Lung (tissue), 12 donors: ENCODE results near the gene ALDOB. TPM values are rescaled to one million over a fixed set of nuclear protein-coding genes. Genes with fewer than 3 reads are reported as not detected.

Source experiments
- ATAC-seq: fragments of 200-7000 bp; cut with Tn5 transposase; one replicate; pipeline ENCODE4 v1.9.1; 2020; ENCODE audit warnings: moderate number of reproducible peaks; ENCODE audit not compliant: insufficient read depth, low FRiP score
- DNase-seq, 3 donors: peaks; one replicate each; pipeline ENCODE4 v3.0.0-alpha.2; 2013 to 2017
- H3K27ac ChIP-seq, 2 donors: one replicate each; pipeline ENCODE4 v1.5.1; 2013; ENCODE audit warnings: mild to moderate bottlenecking in 2 of 2, moderate library complexity in 2 of 2, control low read depth in 1 of 2, inconsistent platforms in 1 of 2, low read depth in 1 of 2, low read length in 1 of 2
- H3K27me3 ChIP-seq, 3 donors: one replicate each; pipeline ENCODE4 v1.5.1; 2013; ENCODE audit warnings: low read length in 2 of 3; ENCODE audit not compliant: control insufficient read depth in 3 of 3, insufficient read depth in 3 of 3
- H3K36me3 ChIP-seq, 4 donors: one replicate each; pipeline ENCODE4 v1.5.1; 2013; ENCODE audit warnings: low read length in 4 of 4, mild to moderate bottlenecking in 1 of 4, moderate library complexity in 1 of 4; ENCODE audit not compliant: control insufficient read depth in 4 of 4, insufficient read depth in 4 of 4
- H3K4me1 ChIP-seq, 5 donors: one replicate each; pipeline ENCODE4 v1.5.1; 2013; ENCODE audit warnings: low read length in 5 of 5, mild to moderate bottlenecking in 2 of 5, moderate library complexity in 1 of 5; ENCODE audit not compliant: control insufficient read depth in 5 of 5, insufficient read depth in 5 of 5
- H3K4me3 ChIP-seq: one replicate; pipeline ENCODE4 v1.5.1; 2013; ENCODE audit warnings: mild to moderate bottlenecking, control low read depth, moderate library complexity
- H3K9ac ChIP-seq, 2 donors: one replicate each; pipeline ENCODE4 v1.5.1; 2013; ENCODE audit warnings: low read length in 2 of 2, control low read depth in 1 of 2; ENCODE audit not compliant: insufficient read depth in 1 of 2
- H3K9me3 ChIP-seq, 4 donors: one replicate each; pipeline ENCODE4 v1.5.1; 2013; ENCODE audit warnings: low read length in 3 of 4, mild to moderate bottlenecking in 1 of 4, moderate library complexity in 1 of 4; ENCODE audit not compliant: control insufficient read depth in 4 of 4, insufficient read depth in 3 of 4
- CTCF ChIP-seq: IDR thresholded peaks from 2 replicates; pipeline ENCODE4 v1.5.1; 2012; ENCODE audit warnings: mild to moderate bottlenecking; ENCODE audit errors: control extremely low read depth, extremely low read depth
- polyA plus RNA-seq, 2 donors: library from polyadenylated mRNA; stranded (reverse); fragments of 200-250 nt; gene quantifications; one replicate each; pipeline ENCODE4 v1.2.1, GENCODE V29; 2013
- total RNA-seq, 2 donors: library from RNA; depleted of rRNA in 1 of 2; stranded (reverse); fragments of >200 nt in 1 of 2; gene quantifications; one replicate each; pipeline ENCODE4 v1.2.1, GENCODE V29; 2014 to 2021
- donor health status: control.
- donor health status: control.
- donor health status: Bipolar disorder and iron deficiency.
- donor health status: healthy.
- donor health status: DM: yes; HTN: yes; CAD: no.

ALDOB gene
- total and polyA plus RNA-seq, 4 donors: 0.06 to 1.1 (median 0.09) TPM; not detected in 1

GRCh38 chr9:101417977-101418376 is 17.6 kb downstream of the ALDOB start:
- no peak for ATAC-seq
- H3K4me1 ChIP-seq: peaks cover 0 to 2% (median 0%) of the 10 kb centered on the region in 5 donors
- peaks cover 0 to 13% (median 3%) of the 10 kb centered on the region in 4 donors for H3K9me3 ChIP-seq

GRCh38 chr9:101417389-101417788 is 18.2 kb downstream of the ALDOB start:
- ATAC-seq: no peak
- Histone ChIP-seq H3K27me3 (no peaks in the 10 kb centered on the region), H3K36me3 (peaks cover 0 to 9% (median 5%) of the 10 kb centered on the region in 4 donors), H3K4me3 (no peak overlapping the region), H3K9ac (no peak overlapping the region), H3K27ac (no peak overlapping the region), H3K4me1 (peaks cover 0 to 2% (median 0%) of the 10 kb centered on the region in 5 donors), H3K9me3 (peaks cover 0 to 17% (median 3%) of the 10 kb centered on the region in 4 donors)
- no peak for DNase-seq
- no peak for TF ChIP-seq CTCF

More at GRCh38 chr9:101417977-101418376, 17.6 kb downstream of the ALDOB start:
- no peak overlapping the region for H3K27ac ChIP-seq
- no peak for DNase-seq
- peaks cover 0 to 9% (median 3%) of the 10 kb centered on the region in 4 donors for H3K36me3 ChIP-seq
- no peak overlapping the region for H3K4me3 ChIP-seq
- no peaks in the 10 kb centered on the region for H3K27me3 ChIP-seq
- TF ChIP-seq CTCF: no peak
- no peak overlapping the region for H3K9ac ChIP-seq

DNA sequence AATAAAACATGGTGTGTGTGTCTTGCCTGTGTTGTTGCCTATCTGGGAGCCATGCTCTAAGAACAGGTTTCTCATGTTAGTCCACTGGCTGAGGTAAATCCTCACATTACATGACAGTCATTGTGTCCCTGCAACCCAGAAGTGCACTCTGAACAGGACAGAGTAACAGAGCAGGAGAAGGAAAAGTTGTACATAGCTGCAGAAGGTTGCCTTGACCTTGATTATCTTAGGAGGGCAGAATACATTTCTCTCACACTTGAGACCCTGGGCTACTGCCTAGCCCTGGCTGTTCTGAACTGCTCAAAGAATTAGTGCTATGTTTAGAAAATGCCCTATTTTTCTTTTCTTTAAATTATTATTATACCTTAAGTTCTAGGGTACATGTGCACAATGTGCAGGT is 20.0 kb downstream of the ALDOB start:
- H3K4me1 ChIP-seq: peaks cover 0 to 2% (median 0%) of the 10 kb centered on the region in 5 donors
- no peaks in the 10 kb centered on the region for H3K27me3 ChIP-seq
- H3K36me3 ChIP-seq: peaks cover 0 to 9% (median 5%) of the 10 kb centered on the region in 4 donors
- ATAC-seq (no peak), DNase-seq (no peak)
- no peak overlapping the region for H3K27ac ChIP-seq
- no peak for TF ChIP-seq CTCF
- peaks cover 0 to 26% (median 6%) of the 10 kb centered on the region in 4 donors for H3K9me3 ChIP-seq
- no peak overlapping the region for H3K9ac ChIP-seq
- H3K4me3 ChIP-seq: no peak overlapping the region

DNA sequence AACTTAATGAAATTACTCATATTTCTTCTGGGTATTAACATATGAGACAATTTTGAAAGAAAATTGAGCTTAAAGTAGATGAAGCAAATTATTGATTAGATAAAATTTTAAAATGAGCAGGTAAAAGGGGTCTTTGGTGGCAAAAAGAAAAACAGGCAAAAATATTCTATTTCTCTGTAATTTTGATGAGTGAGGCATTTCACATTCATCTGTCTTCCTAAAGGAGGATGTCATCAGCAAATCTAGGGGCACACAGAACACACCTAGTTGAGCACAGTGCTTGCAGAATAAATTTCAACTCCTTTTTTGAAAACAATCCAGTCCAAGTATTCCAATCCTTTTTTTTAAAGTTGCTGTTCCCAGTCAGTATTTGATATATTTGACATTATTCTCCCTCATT is 20.7 kb downstream of the ALDOB start:
- Histone ChIP-seq H3K9ac (no peak overlapping the region), H3K4me1 (no peaks in the 10 kb centered on the region), H3K4me3 (no peak overlapping the region), H3K9me3 (peaks cover 4 to 33% (median 8%) of the 10 kb centered on the region in 4 donors), H3K27me3 (no peaks in the 10 kb centered on the region), H3K27ac (no peak overlapping the region), H3K36me3 (peaks cover 0 to 14% (median 7%) of the 10 kb centered on the region in 4 donors)
- DNase-seq (no peak), ATAC-seq (no peak)
- TF ChIP-seq CTCF: no peak
